GM21390 (cell line): ENCODE measurements around the gene KLHL17.

Experiments used
- ATAC-seq: cut with Tn5 transposase; IDR thresholded peaks from one replicate; pipeline ENCODE4 v1.9.1; 2021; ENCODE audit not compliant: unreplicated experiment

KLHL17 gene

GRCh38 chr1:921011-921837 lies 39.2 kb upstream of the KLHL17 start:
- no peak for ATAC-seq

- ATAC-seq = no peak
Measured at GRCh38 chr1:923131-923990, 37.0 kb upstream of the KLHL17 start, which contains the start of gene SAMD11. Gene SAMD11, plus strand, starts transcription at chr1:923923. Its CDS starts 509 bp downstream, at chr1:924432.

GRCh38 chr1:923991-924655 lies 36.3 kb upstream of the KLHL17 start:
- ATAC-seq = no peak

- ATAC-seq = no peak
Measured at GRCh38 chr1:924656-925560, 35.5 kb upstream of the KLHL17 start.

- ATAC-seq = no peak
Measured at GRCh38 chr1:925561-926421, 34.6 kb upstream of the KLHL17 start.

- ATAC-seq = no peak
Measured at GRCh38 chr1:927234-927633, 33.1 kb upstream of the KLHL17 start.

- ATAC-seq = no peak
Measured at GRCh38 chr1:927748-928147, 32.6 kb upstream of the KLHL17 start.

- no peak for ATAC-seq
Measured at GRCh38 chr1:928825-929661, 31.3 kb upstream of the KLHL17 start.

GRCh38 chr1:929712-930632 lies 30.4 kb upstream of the KLHL17 start:
- ATAC-seq = no peak

- ATAC-seq = no peak
Measured at GRCh38 chr1:930633-931138, 29.7 kb upstream of the KLHL17 start.

GRCh38 chr1:931380-932172 lies 28.8 kb upstream of the KLHL17 start:
- ATAC-seq = no peak

- ATAC-seq = no peak
Measured at GRCh38 chr1:932173-932510, 28.2 kb upstream of the KLHL17 start.

- ATAC-seq = no peak
Measured at GRCh38 chr1:932776-933602, 27.4 kb upstream of the KLHL17 start.

- ATAC-seq = no peak
Measured at GRCh38 chr1:933603-933940, 26.8 kb upstream of the KLHL17 start.

- ATAC-seq = no peak
Measured at GRCh38 chr1:934991-935750, 25.2 kb upstream of the KLHL17 start.
